LNCaP clone FGC (cell line): ENCODE results near the gene ABLIM1.

Experiments used
- DNase-seq: peaks from one replicate; pipeline ENCODE4 v3.0.0-alpha.2; 2011; ENCODE audit warnings: low read depth
- H3K4me3 ChIP-seq: 2 replicates; pipeline ENCODE4 v1.5.1; 2011; ENCODE audit warnings: mild to moderate bottlenecking, low read depth, low read length, control low read depth
- CTCF ChIP-seq: IDR thresholded peaks from 2 replicates; pipeline ENCODE4 v1.5.1; 2012; ENCODE audit warnings: mild to moderate bottlenecking; ENCODE audit not compliant: control insufficient read depth, insufficient read depth; ENCODE audit errors: extremely low read depth

The ABLIM1 gene

GRCh38 chr10:114391599-114391998 is 266.5 kb downstream of the ABLIM1 start:
- DNase-seq: no peak
- no peak overlapping the region for H3K4me3 ChIP-seq
- TF ChIP-seq CTCF: no peak

GRCh38 chr10:114389426-114389825 is 268.6 kb downstream of the ABLIM1 start:
- no peak for DNase-seq
- no peak overlapping the region for H3K4me3 ChIP-seq
- TF ChIP-seq CTCF: no peak

- no peak overlapping the region for H3K4me3 ChIP-seq
- DNase-seq: no peak
- no peak for TF ChIP-seq CTCF
These were observed 269.8 kb downstream of the ABLIM1 start for GRCh38 chr10:114388275-114388674.

GRCh38 chr10:114387784-114388183 is 270.3 kb downstream of the ABLIM1 start:
- TF ChIP-seq CTCF: no peak
- no peak for DNase-seq
- no peak overlapping the region for H3K4me3 ChIP-seq

GRCh38 chr10:114386452-114386851 is 271.6 kb downstream of the ABLIM1 start:
- no peak for TF ChIP-seq CTCF
- DNase-seq: no peak
- no peak overlapping the region for H3K4me3 ChIP-seq

- TF ChIP-seq CTCF: no peak
- H3K4me3 ChIP-seq: no peak overlapping the region
- DNase-seq: no peak
These were observed 272.5 kb downstream of the ABLIM1 start for GRCh38 chr10:114385557-114385956.

GRCh38 chr10:114384601-114385000 is 273.5 kb downstream of the ABLIM1 start:
- no peak overlapping the region for H3K4me3 ChIP-seq
- no peak for TF ChIP-seq CTCF
- no peak for DNase-seq
